Measurements from ENCODE around the gene DNAJB2. TPM values are rescaled to one million over a fixed set of nuclear protein-coding genes. Genes with fewer than 3 reads are reported as not detected.

Gene DNAJB2
- total RNA-seq, 1 experiment from 2014 or later: 66.2 TPM

GRCh38 chr2:219272995-219273394, 6.2 kb upstream of the DNAJB2 start:
- no peak for ATAC-seq
- intact Hi-C loops (cut with micrococcal nuclease; ENCODE audit: unreplicated experiment): no loop called here
- H3K27me3 ChIP-seq (ENCODE audit: control insufficient read depth, insufficient read depth, low read length): no peaks in the 10 kb centered on the region
- no peak overlapping the region for H3K4me3 ChIP-seq (ENCODE audit: low read depth in 2 of 2, low read length in 2 of 2)
- ChIA-PET CTCF (no interaction called here), POLR2A (no interaction called here)
- in situ Hi-C loops (cut with HindIII; ENCODE audit: low pct_unique_long_range_greater_than_20kb, low sequenced_read_pairs): no loop called here
- no peaks in the 10 kb centered on the region for H3K36me3 ChIP-seq (ENCODE audit: control insufficient read depth, insufficient read depth, low read length)
- H3K9me3 ChIP-seq (ENCODE audit: control insufficient read depth, insufficient read depth, low read depth, low read length): no peaks in the 10 kb centered on the region
- peaks cover 25% of the 10 kb centered on the region for H3K4me1 ChIP-seq (ENCODE audit: control insufficient read depth, insufficient read depth, low read length)
- no peak for DNase-seq (ENCODE audit: low read depth, low spot score)
- no TSS peak for BruUV-seq (replicated peaks)
- TF ChIP-seq REST (IDR thresholded peaks at IDR 0.05; ENCODE audit: insufficient read depth in 1 of 2, low read depth in 2 of 2, low read length in 1 of 2) (no peak), SIN3A (IDR thresholded peaks at IDR 0.05; ENCODE audit: borderline replicate concordance, insufficient read depth, low read depth, low read length) (no peak), CTCF (IDR thresholded peaks at IDR 0.05) (no peak), TCF7L2 (IDR thresholded peaks at IDR 0.05; ENCODE audit: low read depth, low read length) (no peak), POLR2AphosphoS5 (IDR thresholded peaks at IDR 0.05; ENCODE audit: low read depth, low read length) (no peak)
- no peak overlapping the region for H3K27ac ChIP-seq (ENCODE audit: low read length)

GRCh38 chr2:219273937-219274336, 5.2 kb upstream of the DNAJB2 start:
- no peak for TF ChIP-seq SIN3A (IDR thresholded peaks at IDR 0.05; ENCODE audit: borderline replicate concordance, insufficient read depth, low read depth, low read length)
- TF ChIP-seq TCF7L2 (IDR thresholded peaks at IDR 0.05; ENCODE audit: low read depth, low read length): no peak
- no peak for TF ChIP-seq REST (IDR thresholded peaks at IDR 0.05; ENCODE audit: insufficient read depth in 1 of 2, low read depth in 2 of 2, low read length in 1 of 2)
- TF ChIP-seq CTCF (IDR thresholded peaks at IDR 0.05): no peak
- TF ChIP-seq POLR2AphosphoS5 (IDR thresholded peaks at IDR 0.05; ENCODE audit: low read depth, low read length): no peak
- peak overlapping the region; percentile 75 for H3K27ac ChIP-seq (ENCODE audit: low read length)
- H3K9me3 ChIP-seq (ENCODE audit: control insufficient read depth, insufficient read depth, low read depth, low read length): no peaks in the 10 kb centered on the region
- in situ Hi-C loops (cut with HindIII; ENCODE audit: low pct_unique_long_range_greater_than_20kb, low sequenced_read_pairs): no loop called here
- DNase-seq (ENCODE audit: low read depth, low spot score): no peak
- no peak overlapping the region for H3K4me3 ChIP-seq (ENCODE audit: low read depth in 2 of 2, low read length in 2 of 2)
- peak; percentile 68 for ATAC-seq
- intact Hi-C loops (cut with micrococcal nuclease; ENCODE audit: unreplicated experiment): no loop called here
- no TSS peak for BruUV-seq (replicated peaks)
- peaks cover 33% of the 10 kb centered on the region for H3K4me1 ChIP-seq (ENCODE audit: control insufficient read depth, insufficient read depth, low read length)
- POLR2A ChIA-PET: interaction anchor here (0.5 kb wide), 1 partner anchor 21 kb away, joined by 5 read pairs; the partner anchor contains the start of gene TUBA4B
- CTCF ChIA-PET: interaction anchor here (1.2 kb wide), 1 partner anchor 28 kb away, joined by 5 read pairs; no protein-coding TSS in a partner anchor
- H3K27me3 ChIP-seq (ENCODE audit: control insufficient read depth, insufficient read depth, low read length): no peaks in the 10 kb centered on the region
- H3K36me3 ChIP-seq (ENCODE audit: control insufficient read depth, insufficient read depth, low read length): no peaks in the 10 kb centered on the region

All from Panc1 (cell line).